Duodenal mucosa (tissue), 2 donors: ENCODE measurements around the gene BAG1.

Experiments used
- H3K27ac ChIP-seq: one replicate; pipeline ENCODE4 v1.7.0; 2013; ENCODE audit warnings: low read depth, low read length
- H3K27me3 ChIP-seq, 2 donors: one replicate each; pipeline ENCODE4 v1.7.0; 2013; ENCODE audit warnings: low read length in 2 of 2, control low read depth in 1 of 2; ENCODE audit not compliant: insufficient read depth in 2 of 2, control insufficient read depth in 1 of 2
- H3K36me3 ChIP-seq, 2 donors: one replicate each; pipeline ENCODE4 v1.7.0; 2013; ENCODE audit warnings: low read length in 2 of 2, control low read depth in 1 of 2; ENCODE audit not compliant: insufficient read depth in 2 of 2, control insufficient read depth in 1 of 2
- H3K4me1 ChIP-seq, 2 donors: one replicate each; pipeline ENCODE4 v1.7.0; 2013; ENCODE audit warnings: low read length in 2 of 2, control low read depth in 1 of 2; ENCODE audit not compliant: insufficient read depth in 2 of 2, control insufficient read depth in 1 of 2
- H3K4me3 ChIP-seq, 2 donors: one replicate each; pipeline ENCODE4 v1.7.0; 2013; ENCODE audit warnings: low read length in 2 of 2, low read depth in 1 of 2
- H3K9ac ChIP-seq, 2 donors: one replicate each; pipeline ENCODE4 v1.7.0; 2013; ENCODE audit warnings: low read length in 2 of 2, low read depth in 1 of 2
- H3K9me3 ChIP-seq, 2 donors: one replicate each; pipeline ENCODE4 v1.7.0; 2013; ENCODE audit warnings: low read length in 2 of 2, control low read depth in 1 of 2; ENCODE audit not compliant: control insufficient read depth in 1 of 2

Gene BAG1

GRCh38 chr9:33223696-33224095, 40.8 kb downstream of the BAG1 start:
- no peaks in the 10 kb centered on the region for H3K27me3 ChIP-seq
- no peak overlapping the region for H3K4me3 ChIP-seq
- H3K36me3 ChIP-seq: no peaks in the 10 kb centered on the region
- H3K9me3 ChIP-seq: no peaks in the 10 kb centered on the region
- no peak overlapping the region for H3K9ac ChIP-seq
- no peak overlapping the region for H3K27ac ChIP-seq
- peaks cover 7 to 8% of the 10 kb centered on the region in 2 donors for H3K4me1 ChIP-seq

DNA sequence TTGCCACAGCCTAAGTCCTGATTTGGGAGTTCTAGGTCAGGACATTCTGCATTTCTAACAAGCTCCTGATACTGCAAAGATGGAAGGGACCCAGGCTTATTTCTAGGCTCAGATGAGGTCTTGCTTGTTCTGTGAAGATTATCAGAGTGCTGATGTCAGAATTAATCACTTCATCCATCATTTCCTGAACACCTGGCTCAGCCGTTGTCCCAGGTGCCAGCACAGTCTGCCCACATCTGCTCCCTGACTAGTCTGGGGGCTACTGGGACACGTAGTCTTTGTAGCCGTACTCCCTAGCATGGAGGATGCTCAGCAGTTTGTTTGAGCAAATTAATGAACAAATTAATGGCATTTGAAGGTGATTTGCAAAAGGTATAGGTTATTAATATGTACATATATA, 42.5 kb downstream of the BAG1 start:
- no peaks in the 10 kb centered on the region for H3K36me3 ChIP-seq
- no peaks in the 10 kb centered on the region for H3K27me3 ChIP-seq
- no peak overlapping the region for H3K4me3 ChIP-seq
- H3K27ac ChIP-seq: no peak overlapping the region
- H3K9me3 ChIP-seq: no peaks in the 10 kb centered on the region
- peaks cover 6 to 8% of the 10 kb centered on the region in 2 donors for H3K4me1 ChIP-seq
- H3K9ac ChIP-seq: no peak overlapping the region

DNA sequence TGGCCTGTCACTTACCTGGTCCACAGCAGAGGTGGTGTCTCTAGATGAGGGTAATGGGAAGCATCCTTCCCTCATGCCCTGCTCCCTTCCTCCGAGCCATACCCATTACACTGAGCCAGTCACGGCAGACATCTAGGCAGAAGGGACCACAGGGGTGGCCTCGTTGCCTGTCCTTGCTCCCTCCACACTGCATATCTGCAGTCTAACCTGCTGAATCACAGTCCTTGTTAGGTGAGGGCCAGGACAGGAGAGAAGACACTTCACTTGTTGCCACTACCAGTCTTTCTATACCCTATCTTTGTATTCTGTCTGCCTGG, 43.0 kb downstream of the BAG1 start:
- H3K27ac ChIP-seq: no peak overlapping the region
- H3K9me3 ChIP-seq: no peaks in the 10 kb centered on the region
- H3K9ac ChIP-seq: no peak overlapping the region
- no peak overlapping the region for H3K4me3 ChIP-seq
- peaks cover 6 to 8% of the 10 kb centered on the region in 2 donors for H3K4me1 ChIP-seq
- H3K27me3 ChIP-seq: no peaks in the 10 kb centered on the region
- H3K36me3 ChIP-seq: no peaks in the 10 kb centered on the region

- H3K9ac ChIP-seq: no peak overlapping the region
- no peak overlapping the region for H3K27ac ChIP-seq
- H3K36me3 ChIP-seq: no peaks in the 10 kb centered on the region
- no peaks in the 10 kb centered on the region for H3K27me3 ChIP-seq
- no peak overlapping the region for H3K4me3 ChIP-seq
- H3K4me1 ChIP-seq: peaks cover 6% of the 10 kb centered on the region in 2 donors
- no peaks in the 10 kb centered on the region for H3K9me3 ChIP-seq
Measured at GRCh38 chr9:33220681-33221567, 43.6 kb downstream of the BAG1 start.

GRCh38 chr9:33211695-33212393, 52.7 kb downstream of the BAG1 start:
- H3K4me3 ChIP-seq: no peak overlapping the region
- H3K9ac ChIP-seq: no peak overlapping the region
- peaks cover 9 to 15% of the 10 kb centered on the region in 2 donors for H3K4me1 ChIP-seq
- H3K36me3 ChIP-seq: no peaks in the 10 kb centered on the region
- H3K9me3 ChIP-seq: no peaks in the 10 kb centered on the region
- H3K27ac ChIP-seq: no peak overlapping the region
- H3K27me3 ChIP-seq: no peaks in the 10 kb centered on the region

DNA sequence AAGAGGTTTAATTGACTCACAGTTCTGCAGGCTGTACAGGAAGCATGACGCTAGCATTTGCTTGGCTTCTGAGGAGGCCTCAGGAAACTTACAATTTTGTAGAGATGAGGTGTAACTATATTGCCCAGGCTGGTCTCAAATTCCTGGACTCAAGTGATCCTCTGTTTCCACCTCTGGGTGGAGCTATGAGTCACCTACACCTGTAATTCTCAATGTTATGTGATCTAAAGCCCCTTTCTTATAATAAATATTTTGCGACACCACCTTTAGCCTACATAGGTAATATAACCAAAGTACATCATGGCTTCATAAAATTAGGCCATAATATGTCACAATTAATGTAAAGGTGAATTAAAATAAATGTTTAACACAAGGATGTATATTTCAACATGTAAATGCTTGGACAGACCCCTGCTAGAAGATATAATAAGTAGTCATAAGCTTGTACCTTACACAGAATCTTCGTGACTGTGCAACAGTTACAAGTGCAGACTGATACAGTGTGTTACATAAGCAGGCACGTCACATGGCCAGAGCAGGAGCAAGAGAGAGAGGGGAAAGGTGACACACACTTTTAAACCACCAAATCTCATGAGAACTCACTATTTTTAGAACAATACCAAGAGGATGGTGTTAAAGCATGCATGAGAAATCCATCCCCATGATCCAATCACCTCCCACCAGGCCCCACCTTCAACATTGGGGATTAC, 54.3 kb downstream of the BAG1 start:
- Histone ChIP-seq H3K4me1 (peaks cover 9 to 15% of the 10 kb centered on the region in 2 donors), H3K9me3 (no peaks in the 10 kb centered on the region), H3K4me3 (no peak overlapping the region), H3K36me3 (no peaks in the 10 kb centered on the region), H3K27me3 (no peaks in the 10 kb centered on the region), H3K27ac (no peak overlapping the region), H3K9ac (no peak overlapping the region)

DNA sequence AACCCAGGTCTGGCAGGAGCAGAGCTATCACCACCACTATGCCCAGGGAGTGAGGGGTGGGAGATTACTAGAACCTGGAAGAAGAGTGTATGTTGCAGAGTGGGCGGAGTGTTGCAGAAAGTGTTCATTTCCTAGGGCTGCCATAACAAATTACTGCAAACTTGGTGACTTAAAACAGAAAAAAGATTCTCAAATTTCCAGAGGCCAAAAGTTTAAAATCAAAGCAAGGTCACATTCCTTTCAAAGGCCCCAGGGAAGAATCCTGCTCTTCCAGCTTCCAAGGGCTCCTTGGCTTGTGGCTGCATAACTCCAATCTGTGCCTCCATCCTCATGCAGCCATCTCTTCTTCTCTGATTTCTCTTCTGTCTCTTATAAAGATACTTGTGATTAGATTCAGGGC, 55.1 kb downstream of the BAG1 start:
- no peaks in the 10 kb centered on the region for H3K27me3 ChIP-seq
- H3K9ac ChIP-seq: no peak overlapping the region
- peaks cover 9 to 15% of the 10 kb centered on the region in 2 donors for H3K4me1 ChIP-seq
- H3K4me3 ChIP-seq: no peak overlapping the region
- no peaks in the 10 kb centered on the region for H3K36me3 ChIP-seq
- H3K27ac ChIP-seq: no peak overlapping the region
- no peaks in the 10 kb centered on the region for H3K9me3 ChIP-seq

GRCh38 chr9:33202552-33203201, 61.8 kb downstream of the BAG1 start:
- Histone ChIP-seq H3K27ac (no peak overlapping the region), H3K9me3 (no peaks in the 10 kb centered on the region)

More at GRCh38 chr9:33202552-33203201, 61.8 kb downstream of the BAG1 start:
- no peaks in the 10 kb centered on the region for H3K36me3 ChIP-seq
- no peak overlapping the region for H3K9ac ChIP-seq
- peaks cover 0 to 7% of the 10 kb centered on the region in 2 donors for H3K4me1 ChIP-seq
- no peaks in the 10 kb centered on the region for H3K27me3 ChIP-seq
- H3K4me3 ChIP-seq: peak overlapping the region in 1 of 2 donors; percentile 32
